NCI-H345 (cell line): Measurements from ENCODE around the gene TRHDE.

ENCODE experiments used
- DNase-seq: peaks from one replicate; lab custom pipeline; 2025; lab: John Stamatoyannopoulos, UW

The TRHDE gene

DNA sequence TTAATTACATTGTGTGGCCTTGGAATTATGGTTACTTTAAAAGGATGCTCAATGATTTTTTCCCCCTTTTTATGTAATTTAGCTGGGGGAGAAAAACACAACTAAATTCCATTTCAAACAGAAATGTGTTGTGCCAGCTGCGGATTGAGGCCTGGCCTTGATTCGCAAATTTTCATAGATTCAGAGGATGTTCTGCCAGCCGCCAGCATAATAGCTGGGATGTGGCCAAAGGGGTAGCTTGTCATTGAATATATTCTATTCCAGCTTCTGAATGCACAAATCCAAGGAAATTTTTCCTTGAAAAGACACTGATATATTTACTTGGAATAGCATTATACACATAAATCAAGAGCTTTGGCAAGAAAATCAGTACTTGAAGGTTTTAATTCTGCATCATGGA is 43.7 kb downstream of the TRHDE start:
- DNase-seq, result no peak

DNA sequence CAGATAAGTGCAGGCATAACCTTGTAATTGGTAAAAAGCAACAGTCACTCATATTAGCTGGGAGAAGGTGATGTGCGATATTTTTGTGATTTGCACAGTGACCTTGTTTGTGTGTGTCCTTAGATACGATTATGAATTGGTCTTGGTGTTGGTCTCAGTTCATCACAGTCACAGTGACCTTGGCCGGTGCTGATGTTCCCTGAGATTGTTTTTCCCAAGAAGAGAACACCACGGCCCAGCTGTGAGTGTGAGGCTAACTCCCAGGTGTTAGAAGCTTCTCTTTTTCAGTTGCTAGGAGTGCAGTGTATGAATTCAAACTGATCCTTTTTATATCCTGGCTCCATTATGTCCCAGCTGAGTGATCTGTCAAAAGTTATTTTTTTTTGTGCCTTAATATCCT is 46.2 kb downstream of the TRHDE start:
- no peak for DNase-seq

DNA sequence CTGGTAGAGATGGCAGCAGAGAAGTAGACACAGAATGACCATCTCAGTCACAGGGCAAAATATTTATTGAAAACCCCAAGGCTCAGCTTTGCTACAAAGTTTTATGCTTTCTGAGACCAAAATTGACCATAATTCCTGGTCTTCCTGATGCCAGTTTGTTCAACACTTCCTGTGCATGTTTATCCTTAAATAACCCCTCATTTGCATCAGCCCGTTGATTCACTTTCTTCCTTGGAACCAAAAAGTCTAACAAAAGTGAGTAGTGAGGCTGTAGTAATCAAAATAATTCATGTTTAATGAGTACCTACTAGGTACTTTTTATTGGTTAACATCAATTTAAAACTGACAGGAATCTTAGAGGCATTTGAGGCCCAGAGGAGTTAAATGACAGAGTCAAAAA is 51.7 kb downstream of the TRHDE start:
- no peak for DNase-seq

DNA sequence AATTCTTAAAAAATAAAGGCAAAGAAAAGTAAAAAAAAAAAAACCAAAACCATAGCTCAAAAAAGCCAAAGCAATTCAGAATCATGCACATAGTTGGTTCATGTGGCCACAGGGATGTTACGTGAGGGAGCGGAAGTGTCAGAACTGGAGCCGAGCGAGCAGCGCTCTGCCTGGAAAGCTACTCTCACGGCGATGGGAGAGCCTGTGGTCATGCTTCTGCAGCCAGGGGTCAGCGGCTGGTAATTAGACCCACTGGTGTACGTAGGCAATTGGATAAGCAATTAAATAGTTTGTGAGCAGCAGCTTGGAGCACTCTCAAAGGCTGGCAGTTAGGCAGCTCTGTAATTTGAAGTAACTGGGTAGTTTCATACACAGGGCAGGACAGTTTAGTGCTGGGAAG is 58.1 kb downstream of the TRHDE start:
- no peak for DNase-seq

DNA sequence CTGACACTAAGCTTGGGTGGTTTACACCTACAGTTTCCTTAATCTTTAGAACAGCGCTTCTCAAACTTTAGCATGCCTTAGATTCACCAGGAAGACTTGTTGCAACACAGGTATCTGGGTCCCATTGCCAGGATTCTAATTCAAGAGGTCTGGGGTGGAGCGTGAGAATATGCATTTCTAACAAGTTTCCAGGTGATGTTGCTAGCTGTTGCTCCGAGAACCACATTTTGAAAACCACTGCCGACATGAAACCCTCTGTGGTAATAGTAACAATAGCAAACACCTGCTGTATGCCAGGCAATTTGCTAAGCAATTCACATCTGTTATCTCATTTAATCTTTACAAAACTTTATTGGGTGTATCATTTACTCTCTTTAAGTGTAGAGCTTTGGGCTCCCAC is 58.6 kb downstream of the TRHDE start:
- DNase-seq, result no peak

DNA sequence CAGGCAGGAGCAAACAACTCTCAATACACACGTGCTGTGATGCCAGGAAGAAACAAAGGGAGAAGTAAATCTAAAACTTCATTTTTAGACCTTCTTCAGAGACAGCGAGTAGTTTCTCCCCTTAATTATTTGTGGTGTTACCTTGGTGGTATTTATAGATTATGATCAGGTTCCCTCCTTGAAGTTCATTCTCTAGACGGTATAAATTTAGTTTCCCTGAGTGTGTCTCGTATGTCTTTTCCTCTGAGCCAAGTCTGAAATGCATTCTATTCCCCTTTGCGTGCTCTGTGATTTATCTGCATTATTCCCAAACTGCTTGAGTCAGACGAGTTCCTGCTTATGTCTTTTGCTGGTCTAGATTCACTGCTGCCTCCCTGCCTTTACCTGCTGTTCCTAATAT is 65.2 kb downstream of the TRHDE start:
- DNase-seq, result no peak

DNA sequence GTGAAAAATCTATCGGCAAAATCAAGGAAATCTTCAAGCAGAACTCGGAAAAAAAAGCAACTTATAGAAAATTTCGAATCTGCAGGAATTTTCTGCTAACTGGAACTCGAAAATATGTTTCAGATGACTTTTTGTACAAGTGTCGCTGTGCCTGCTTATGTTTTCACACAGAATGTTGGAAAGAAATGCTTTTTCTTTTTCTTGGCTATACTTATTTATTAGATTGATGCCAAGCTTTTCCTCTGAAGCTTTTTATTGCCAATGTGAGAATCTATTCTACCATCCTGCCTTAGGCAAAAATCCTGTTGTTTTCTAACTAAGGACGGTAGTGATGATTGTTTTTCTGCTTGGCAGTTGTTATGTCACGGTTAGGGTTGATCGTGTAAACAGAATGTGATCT is 65.8 kb downstream of the TRHDE start:
- DNase-seq, result no peak

DNA sequence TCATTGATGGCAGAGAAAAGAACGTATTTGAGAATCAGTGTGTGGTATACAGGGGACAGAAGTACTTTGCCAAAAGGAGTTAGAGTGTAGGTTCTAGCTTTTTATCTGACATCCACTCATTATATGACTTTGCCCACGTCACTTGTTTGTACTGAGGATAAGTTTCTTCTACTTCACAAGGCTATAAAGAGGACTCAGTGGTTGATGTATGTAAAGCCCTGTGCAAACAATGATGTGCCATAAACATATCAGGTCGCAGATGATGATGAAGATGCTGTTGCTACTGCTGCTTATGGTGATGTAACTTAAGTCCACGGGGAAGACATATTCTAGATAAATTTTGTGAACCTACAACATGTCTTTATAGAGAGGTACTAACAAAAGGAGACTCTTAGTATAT is 66.3 kb downstream of the TRHDE start:
- DNase-seq, result no peak

DNA sequence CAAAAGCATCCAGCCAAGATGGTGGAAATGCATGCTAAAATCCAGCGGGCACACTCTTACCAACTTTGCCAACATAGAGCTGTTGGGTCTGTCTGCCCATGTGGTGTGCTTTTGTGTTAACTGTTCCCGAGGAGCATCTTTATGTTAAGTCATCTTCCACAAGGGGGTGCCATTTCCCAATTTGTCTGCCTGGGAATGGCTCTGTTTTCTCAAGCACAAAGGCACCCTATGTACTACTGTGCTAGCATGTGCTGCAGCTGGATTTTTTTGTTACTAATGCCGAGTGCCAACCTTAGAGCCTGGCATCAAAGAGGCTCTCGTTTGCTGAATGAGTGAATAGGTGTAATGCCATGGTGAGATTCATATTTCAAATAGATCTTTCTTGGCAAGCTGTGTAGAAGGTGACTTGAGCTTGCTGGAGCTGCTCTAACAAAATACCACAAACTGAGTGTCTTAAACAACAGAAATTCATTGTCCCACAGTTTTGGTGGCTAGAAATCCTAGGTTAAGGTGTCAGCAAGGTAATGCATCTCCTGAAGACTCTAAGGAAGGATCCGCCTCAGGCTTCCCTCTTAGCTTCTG is 74.3 kb downstream of the TRHDE start:
- DNase-seq, result peak; percentile 84

DNA sequence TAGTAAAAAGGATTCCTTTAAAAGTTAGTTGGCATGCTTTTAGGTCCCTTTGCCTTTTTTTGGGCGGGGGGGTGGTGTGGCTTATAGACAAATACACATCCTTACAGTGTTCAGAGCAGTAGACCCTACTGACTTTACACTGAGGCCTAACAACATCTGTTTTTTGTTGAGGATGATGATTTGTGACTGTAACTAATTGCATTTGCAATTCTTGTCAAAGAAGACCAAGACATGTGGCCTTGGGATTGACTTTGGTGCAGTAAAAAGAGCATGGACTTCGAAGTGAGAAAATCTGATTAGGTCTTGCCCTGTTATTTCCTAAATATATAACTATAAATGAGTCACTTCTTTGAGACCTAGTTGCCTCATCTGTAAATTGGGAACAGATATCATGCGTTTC is 77.3 kb downstream of the TRHDE start:
- no peak for DNase-seq

DNA sequence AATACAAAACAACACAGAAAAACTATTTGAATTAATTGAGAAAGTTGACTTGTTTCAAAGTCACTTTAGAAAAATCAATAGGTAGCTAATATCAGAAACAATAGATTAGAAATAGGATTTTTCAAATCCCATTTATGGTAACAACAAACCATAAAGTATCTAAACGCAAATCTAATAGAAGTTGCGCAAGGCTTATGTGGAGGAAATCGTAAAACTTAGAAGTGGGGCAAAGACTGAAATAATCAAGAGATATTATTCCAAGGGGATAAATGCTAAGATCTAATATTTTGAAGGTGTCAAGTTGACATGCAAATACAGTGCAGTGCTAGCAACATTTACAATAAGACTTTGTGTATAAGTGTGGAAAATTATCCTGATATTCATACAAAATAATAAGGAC is 87.2 kb downstream of the TRHDE start:
- no peak for DNase-seq

DNA sequence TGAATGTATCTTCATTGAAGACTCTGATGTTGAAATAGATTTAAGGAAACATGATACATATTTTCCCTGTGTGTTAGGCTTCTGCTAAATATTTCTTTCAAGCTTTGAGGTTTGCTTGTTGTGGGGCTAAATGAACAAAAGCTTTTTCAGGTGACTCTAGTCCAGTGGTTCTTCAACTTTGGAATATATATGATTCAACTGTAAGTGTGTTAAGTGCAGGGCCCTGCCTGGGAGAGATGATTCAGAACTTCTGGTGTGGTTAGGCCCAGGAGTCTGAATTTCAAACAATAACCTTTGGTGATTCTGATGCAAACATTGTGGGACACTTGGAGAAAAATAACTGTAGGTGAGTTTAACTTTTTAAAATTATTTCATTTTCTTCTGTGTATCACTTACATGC is 93.0 kb downstream of the TRHDE start:
- no peak for DNase-seq

DNA sequence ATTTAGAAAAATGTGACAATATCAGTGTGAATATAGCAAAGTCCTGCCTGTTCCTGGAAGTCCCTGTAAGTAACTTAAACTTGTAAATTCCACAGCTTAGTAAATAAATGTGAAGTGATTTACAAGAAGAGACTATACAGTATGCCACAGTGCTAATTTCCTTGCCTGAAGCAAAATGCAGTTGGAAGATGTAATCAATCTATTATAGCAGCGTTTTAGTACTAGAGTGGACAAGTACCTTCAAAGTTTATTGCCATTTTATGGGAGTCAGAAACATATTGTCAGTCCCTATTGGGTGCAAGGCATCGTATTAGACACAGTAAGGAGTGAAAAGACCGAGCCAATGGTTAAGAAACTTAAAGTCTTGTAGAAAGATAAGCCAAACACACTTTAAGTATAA is 94.1 kb downstream of the TRHDE start:
- no peak for DNase-seq

DNA sequence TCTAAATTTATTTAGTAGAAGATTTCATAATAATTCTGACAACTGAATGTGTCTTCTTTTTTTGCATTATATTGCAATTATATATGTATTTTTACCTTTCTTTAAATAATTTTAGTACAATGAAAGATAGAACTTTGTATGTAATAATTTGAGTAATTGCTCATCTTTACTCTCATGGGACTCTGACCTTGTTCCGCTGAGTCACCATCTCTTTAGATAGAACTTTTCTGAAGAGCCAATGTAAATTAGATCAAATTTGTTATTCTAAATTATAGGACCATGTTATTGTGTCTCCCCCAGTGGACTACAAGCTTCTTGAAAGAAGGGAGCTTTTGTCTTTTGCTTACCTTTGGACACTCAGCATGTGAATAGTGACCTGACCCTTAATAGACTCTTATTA is 96.1 kb downstream of the TRHDE start:
- no peak for DNase-seq

DNA sequence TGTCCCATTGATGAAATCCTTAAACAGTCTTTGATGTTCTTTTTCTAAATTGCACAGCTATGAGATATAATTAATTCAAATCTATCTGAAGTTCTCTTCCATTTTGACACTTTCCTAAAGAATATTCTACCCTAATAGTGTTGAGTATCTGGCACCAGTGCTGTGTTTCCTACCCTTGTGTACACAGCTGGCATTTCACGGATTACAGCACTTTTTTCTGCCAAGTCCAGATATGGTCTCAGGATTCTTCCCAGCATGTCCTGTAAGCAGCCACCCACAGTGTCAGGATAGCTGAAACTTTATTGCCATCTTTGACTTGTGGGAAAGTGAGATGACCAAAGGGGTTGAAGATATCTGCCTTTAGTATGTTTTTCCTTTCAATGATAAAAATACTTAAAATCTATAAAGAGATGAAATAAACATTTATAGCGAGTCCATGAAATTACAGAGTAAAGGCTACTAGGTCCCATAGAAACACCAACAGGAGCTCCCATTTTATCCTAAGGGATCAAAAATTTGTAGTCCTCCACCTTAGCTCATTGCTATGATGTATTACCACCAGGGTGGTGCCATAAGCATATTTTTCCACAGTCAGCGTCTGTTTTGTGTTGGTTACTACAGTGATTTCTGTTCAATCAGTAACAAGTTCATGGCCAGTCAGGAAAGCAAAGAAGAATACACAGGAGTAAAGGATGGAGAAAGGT is 96.7 kb downstream of the TRHDE start:
- no peak for DNase-seq

DNA sequence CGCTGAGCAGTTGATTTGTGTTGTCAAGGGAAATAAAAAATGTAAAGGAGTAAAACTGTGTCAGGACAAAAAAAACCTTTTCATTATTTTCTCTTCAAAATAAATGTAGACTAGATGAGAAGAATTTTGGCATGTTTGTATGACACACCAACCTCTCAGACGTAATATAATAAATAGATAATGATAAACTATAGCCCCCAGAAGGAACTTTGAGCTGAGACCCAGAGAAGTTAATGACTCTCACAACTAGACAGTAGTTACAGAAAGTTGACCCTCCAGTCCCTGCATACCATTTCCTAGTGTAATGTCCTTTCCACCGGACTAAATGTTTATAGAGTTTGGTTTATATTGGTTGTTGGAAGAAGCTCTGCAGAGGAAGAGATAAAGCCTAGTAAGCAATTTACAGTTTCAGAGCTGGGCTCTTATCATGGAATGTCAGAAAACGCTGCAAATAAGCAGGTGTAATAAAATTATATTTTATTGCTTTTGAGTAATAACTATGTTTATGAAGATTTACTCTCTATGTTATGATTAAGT is 97.3 kb downstream of the TRHDE start:
- DNase-seq, result no peak

DNA sequence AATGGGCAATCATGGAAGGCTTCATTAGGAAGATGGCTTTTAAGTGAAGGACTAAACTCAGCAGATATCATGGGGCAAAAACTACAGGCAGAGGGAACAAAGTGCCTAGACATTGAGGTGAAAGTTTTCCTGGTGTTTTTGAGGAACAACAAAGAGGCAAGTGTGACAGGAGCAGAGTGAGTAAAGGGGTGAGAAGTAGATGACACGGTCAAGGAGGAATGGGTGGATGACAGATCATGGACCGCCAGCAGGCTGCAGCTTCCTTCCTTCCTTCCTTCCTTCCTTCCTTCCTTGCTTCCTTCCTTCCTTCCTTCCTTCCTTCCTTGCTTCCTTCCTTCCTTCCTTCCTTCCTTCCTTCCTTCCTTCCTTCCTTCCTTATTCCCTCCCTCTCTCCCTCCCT is 108.3 kb downstream of the TRHDE start:
- no peak for DNase-seq

DNA sequence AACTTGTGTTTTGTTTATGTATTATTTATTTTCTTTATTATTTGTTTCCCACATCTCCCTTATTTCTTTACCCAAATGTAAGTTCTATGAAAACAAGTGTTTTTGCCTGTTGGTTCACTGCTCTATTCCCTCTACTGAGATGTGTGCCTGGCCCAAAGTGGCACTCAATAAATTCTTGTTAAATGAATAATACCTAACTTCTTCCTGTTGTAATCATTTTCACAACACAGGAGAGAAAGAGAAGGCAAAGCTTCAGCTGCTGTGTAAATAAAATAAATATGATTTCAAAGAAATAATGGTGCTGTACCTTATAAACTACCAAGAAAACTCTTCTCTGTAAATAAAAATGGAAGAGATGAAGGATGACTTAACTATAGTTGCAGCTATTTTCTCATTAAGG is 116.2 kb downstream of the TRHDE start:
- DNase-seq, result no peak

DNA sequence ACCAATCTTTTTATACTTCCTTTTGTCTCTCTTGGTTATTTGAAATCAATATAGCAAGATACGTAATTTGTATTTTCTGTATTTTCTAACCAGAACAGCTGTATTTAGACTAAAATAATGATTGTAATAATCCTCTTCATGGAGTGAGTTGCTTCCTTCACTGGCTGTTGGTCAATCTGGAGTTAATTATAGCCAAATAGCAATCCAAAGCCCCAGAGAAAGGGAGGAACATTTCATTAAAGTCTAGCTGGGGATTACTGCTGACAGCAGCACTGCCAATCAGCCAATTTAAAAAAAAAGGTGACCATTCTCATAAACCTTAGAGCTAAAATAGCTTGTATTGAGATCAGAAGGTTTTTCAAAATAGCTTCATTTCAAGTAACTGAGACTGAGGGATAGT is 118.0 kb downstream of the TRHDE start:
- DNase-seq, result no peak

DNA sequence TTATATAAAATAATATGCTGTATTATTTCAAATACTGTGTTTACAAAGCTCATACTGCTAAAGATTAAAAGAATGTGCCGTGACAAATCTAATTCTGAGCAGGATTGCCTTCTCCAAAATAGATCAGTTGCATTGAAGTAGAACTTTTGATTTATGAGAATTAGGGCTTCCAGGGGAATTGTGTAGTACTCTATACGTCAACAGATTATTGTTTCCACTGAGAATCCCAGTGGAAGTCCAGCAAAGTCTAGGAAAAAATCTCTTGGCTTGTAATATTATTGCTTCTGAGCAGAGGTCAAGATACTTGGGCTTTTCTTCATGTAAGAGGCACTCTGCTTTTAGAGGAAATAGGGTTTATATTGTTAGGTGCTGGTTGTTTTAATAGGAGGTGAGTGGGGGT is 133.9 kb downstream of the TRHDE start:
- DNase-seq, result no peak

DNA sequence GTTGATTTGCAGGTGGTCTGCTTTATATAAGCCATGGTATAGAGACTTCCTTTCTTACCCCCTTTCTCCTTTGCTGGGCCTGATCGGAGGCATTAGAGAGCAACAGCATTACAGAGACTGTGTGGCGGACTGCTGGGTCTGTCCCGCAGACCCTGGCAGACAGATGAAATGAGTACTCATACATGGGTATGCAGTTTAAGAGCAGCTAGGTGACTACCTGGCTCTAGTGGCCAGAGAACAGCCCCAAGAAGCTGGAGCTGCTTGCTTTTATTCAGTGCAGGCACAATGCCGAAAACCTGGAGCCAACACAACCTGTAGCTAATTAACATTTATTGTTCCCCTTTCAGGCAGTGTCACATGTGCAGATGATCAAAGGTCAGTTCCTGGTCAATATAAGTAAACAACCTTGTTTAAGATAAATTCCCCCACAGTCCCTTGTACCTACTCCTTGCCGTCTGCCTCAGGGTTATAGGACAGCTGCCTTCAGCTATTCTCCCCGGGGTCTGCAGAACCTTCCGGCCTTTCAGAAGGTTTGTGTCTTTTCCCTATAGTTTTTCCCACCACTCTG is 160.0 kb downstream of the TRHDE start:
- no peak for DNase-seq

DNA sequence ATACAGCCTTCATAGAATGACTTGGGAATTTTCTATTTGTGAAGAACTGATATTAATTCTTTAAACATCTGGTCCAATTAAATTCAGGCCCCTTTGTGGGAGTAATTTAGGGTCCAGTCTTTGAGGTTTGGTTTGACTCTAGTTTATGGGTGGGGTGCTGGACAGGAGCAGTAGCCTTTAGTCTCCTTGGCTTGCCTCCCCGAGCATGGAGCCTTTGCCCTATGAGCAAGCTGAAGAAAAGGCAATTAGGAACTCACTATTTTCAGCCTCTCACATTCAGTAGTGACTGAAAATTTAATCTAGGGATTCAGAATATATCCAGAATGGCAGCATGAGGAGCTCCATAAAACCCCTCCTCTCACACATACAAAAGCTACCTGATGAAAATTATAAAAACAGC is 161.1 kb downstream of the TRHDE start:
- no peak for DNase-seq

DNA sequence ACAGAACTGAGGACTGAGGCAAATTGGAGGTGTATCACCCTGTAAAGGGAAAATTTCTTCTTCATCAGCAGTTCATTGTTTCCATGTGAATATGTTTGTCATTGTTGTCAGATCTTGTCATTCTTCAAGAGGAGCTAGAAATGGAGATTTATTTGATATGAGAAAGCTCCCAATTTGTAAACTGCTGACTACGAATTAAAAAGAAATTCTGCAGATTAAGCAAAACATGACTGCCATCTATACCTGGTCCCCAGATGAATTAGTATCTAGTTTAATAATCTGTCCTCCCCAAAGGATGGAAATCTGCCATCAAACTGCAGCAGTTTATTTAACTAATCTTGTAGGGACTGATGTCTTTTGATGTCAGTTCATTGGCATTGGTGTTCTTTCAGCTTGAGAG is 162.8 kb downstream of the TRHDE start:
- DNase-seq, result no peak

DNA sequence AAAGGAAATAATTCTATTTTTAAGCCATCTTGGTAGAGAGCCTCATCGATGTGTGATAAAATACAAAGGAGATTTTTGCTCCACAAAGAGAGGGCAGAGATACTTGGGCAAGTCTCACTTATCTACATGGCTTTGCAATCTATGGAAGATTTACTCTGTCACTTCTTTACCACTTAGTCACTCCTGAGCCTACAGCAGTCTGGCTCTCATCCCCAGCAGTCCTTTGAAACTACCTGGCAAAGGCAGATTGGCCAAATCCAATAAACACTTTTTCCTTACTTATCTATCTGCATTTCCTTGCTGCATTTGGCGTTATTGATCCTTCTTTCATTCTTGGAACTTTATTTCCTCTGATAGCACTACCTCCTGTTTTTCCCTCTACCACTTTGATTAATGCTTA is 170.0 kb downstream of the TRHDE start:
- no peak for DNase-seq
